H9 (cell line): ENCODE results near the gene HPCAL1. TPM values are rescaled to one million over a fixed set of nuclear protein-coding genes. Genes with fewer than 3 reads are reported as not detected.

Experiments
- DNase-seq: peaks from one replicate; pipeline ENCODE4 v3.0.0-alpha.2; 2017
- H2AFZ ChIP-seq: one replicate; pipeline ENCODE4 v1.6.1; 2013; ENCODE audit warnings: mild to moderate bottlenecking, low read length, control low read depth, moderate library complexity
- H2AK5ac ChIP-seq: 2 replicates; pipeline ENCODE4 v1.6.1; 2013; ENCODE audit warnings: low read length, control low read depth, mixed read lengths; ENCODE audit not compliant: insufficient read length
- H2BK120ac ChIP-seq: one replicate; pipeline ENCODE4 v1.6.1; 2013; ENCODE audit warnings: low read depth, mild to moderate bottlenecking, low read length, control low read depth, inconsistent platforms; ENCODE audit not compliant: poor library complexity, severe bottlenecking
- H2BK12ac ChIP-seq: 2 replicates; pipeline ENCODE4 v1.6.1; 2013; ENCODE audit warnings: low read length, control low read depth, mixed read lengths, low read depth; ENCODE audit not compliant: insufficient read length
- H2BK15ac ChIP-seq: 2 replicates; pipeline ENCODE4 v1.6.1; 2013; ENCODE audit warnings: low read depth, low read length, control low read depth
- H2BK20ac ChIP-seq: one replicate; pipeline ENCODE4 v1.6.1; 2013; ENCODE audit warnings: low read depth, mild to moderate bottlenecking, low read length, control low read depth, inconsistent platforms; ENCODE audit not compliant: poor library complexity, severe bottlenecking
- H2BK5ac ChIP-seq: 2 replicates; pipeline ENCODE4 v1.6.1; 2013; ENCODE audit warnings: low read length, control low read depth, mixed read lengths; ENCODE audit not compliant: insufficient read length
- H3K14ac ChIP-seq: 2 replicates; pipeline ENCODE4 v1.6.1; 2013; ENCODE audit warnings: low read length, control low read depth; ENCODE audit not compliant: insufficient read depth
- H3K18ac ChIP-seq: 2 replicates; pipeline ENCODE4 v1.6.1; 2013; ENCODE audit warnings: low read depth, mild to moderate bottlenecking, mixed read lengths, low read length, control low read depth; ENCODE audit not compliant: insufficient read length
- H3K23ac ChIP-seq: 2 replicates; pipeline ENCODE4 v1.6.1; 2013; ENCODE audit warnings: low read length, control low read depth, mixed read lengths, low read depth; ENCODE audit not compliant: insufficient read length
- H3K23me2 ChIP-seq: 2 replicates; pipeline ENCODE4 v1.6.1; 2013; ENCODE audit warnings: low read depth, mild to moderate bottlenecking, mixed read lengths, low read length, control low read depth; ENCODE audit not compliant: insufficient read length, poor library complexity, severe bottlenecking
- H3K27ac ChIP-seq: 2 replicates; pipeline ENCODE4 v1.5.1; 2013; ENCODE audit warnings: low read length, control low read depth, mixed read lengths, low read depth; ENCODE audit not compliant: insufficient read length
- H3K27me3 ChIP-seq: 2 replicates; pipeline ENCODE4 v1.6.1; 2013; ENCODE audit warnings: low read length, control low read depth, inconsistent platforms; ENCODE audit not compliant: insufficient read depth
- H3K4ac ChIP-seq: 2 replicates; pipeline ENCODE4 v1.6.1; 2013; ENCODE audit warnings: low read depth, mild to moderate bottlenecking, control low read depth, inconsistent platforms, low read length, moderate library complexity
- H3K4me1 ChIP-seq: 2 replicates; pipeline ENCODE4 v1.6.1; 2013; ENCODE audit warnings: low read length, control low read depth, inconsistent platforms; ENCODE audit not compliant: insufficient read depth
- H3K4me2 ChIP-seq: 2 replicates; pipeline ENCODE4 v1.6.1; 2013; ENCODE audit warnings: low read length, control low read depth, mixed read lengths; ENCODE audit not compliant: insufficient read length, insufficient read depth
- H3K56ac ChIP-seq: 2 replicates; pipeline ENCODE4 v1.6.1; 2013; ENCODE audit warnings: low read depth, mild to moderate bottlenecking, mixed read lengths, low read length, control low read depth; ENCODE audit not compliant: insufficient read length
- H3K79me1 ChIP-seq: 2 replicates; pipeline ENCODE4 v1.6.1; 2013; ENCODE audit warnings: low read depth, mild to moderate bottlenecking, moderate library complexity, low read length, control low read depth, inconsistent platforms; ENCODE audit not compliant: insufficient read depth, poor library complexity, severe bottlenecking
- H3K79me2 ChIP-seq: 2 replicates; pipeline ENCODE4 v1.6.1; 2013; ENCODE audit warnings: low read length, control low read depth, inconsistent platforms; ENCODE audit not compliant: insufficient read depth
- H3K9ac ChIP-seq: 2 replicates; pipeline ENCODE4 v1.6.1; 2013; ENCODE audit warnings: low read length, control low read depth, mixed read lengths; ENCODE audit not compliant: insufficient read length; ENCODE audit errors: extremely low read depth
- H3K9me3 ChIP-seq: one replicate; pipeline ENCODE4 v1.6.1; 2013; ENCODE audit warnings: low read depth, low read length, inconsistent platforms; ENCODE audit not compliant: control insufficient read depth
- H3T11ph ChIP-seq: one replicate; pipeline ENCODE4 v1.6.1; 2013; ENCODE audit warnings: mild to moderate bottlenecking, low read length, control low read depth, inconsistent platforms
- H4K20me1 ChIP-seq: one replicate; pipeline ENCODE4 v1.6.1; 2013; ENCODE audit not compliant: control insufficient read depth, insufficient read length, insufficient read depth
- H4K5ac ChIP-seq: 2 replicates; pipeline ENCODE4 v1.6.1; 2013; ENCODE audit warnings: low read depth, mild to moderate bottlenecking, mixed read lengths, low read length, control low read depth; ENCODE audit not compliant: insufficient read length
- H4K8ac ChIP-seq: replicated peaks from 2 replicates; pipeline ENCODE4 v1.6.1; 2013; ENCODE audit warnings: low read length, control low read depth, mixed read lengths, low read depth; ENCODE audit not compliant: insufficient read length
- H4K91ac ChIP-seq: 2 replicates; pipeline ENCODE4 v1.6.1; 2013; ENCODE audit warnings: low read depth, mild to moderate bottlenecking, moderate library complexity, mixed read lengths, low read length, control low read depth; ENCODE audit not compliant: insufficient read length
- H3K27ac Mint-ChIP-seq, 3 experiments: 2 replicates in 2 of 3; 3 replicates in 1 of 3; pipeline ENCODE4 v1.8.0; 2020 to 2021; ENCODE audit warnings: mixed read lengths in 3 of 3, mild to moderate bottlenecking in 1 of 3, moderate library complexity in 1 of 3
- H3K27me3 Mint-ChIP-seq: 2 replicates; pipeline ENCODE4 v1.8.0; 2021; ENCODE audit warnings: low read depth, mild to moderate bottlenecking, moderate library complexity, mixed read lengths
- H3K36me3 Mint-ChIP-seq, 3 experiments: 2 replicates in 2 of 3; 3 replicates in 1 of 3; pipeline ENCODE4 v1.8.0; 2020 to 2021; ENCODE audit warnings: low read depth in 3 of 3, mixed read lengths in 3 of 3; ENCODE audit not compliant: insufficient read depth in 1 of 3
- H3K4me1 Mint-ChIP-seq, 2 experiments: 2 replicates each; pipeline ENCODE4 v1.8.0; 2020; ENCODE audit warnings: mixed read lengths in 2 of 2
- H3K4me3 Mint-ChIP-seq, 2 experiments: 2 replicates in 1 of 2; 3 replicates in 1 of 2; pipeline ENCODE4 v1.8.0; 2020 to 2021; ENCODE audit warnings: mild to moderate bottlenecking in 2 of 2, mixed read lengths in 2 of 2, moderate library complexity in 1 of 2
- H3K9me3 Mint-ChIP-seq, 2 experiments: 2 replicates in 1 of 2; 3 replicates in 1 of 2; pipeline ENCODE4 v1.8.0; 2020; ENCODE audit warnings: mild to moderate bottlenecking in 2 of 2, mixed read lengths in 2 of 2, moderate library complexity in 1 of 2
- CTCF ChIP-seq: fragments of 200-600 bp; sonication (generic); conservative IDR thresholded peaks from 3 replicates; pipeline ENCODE4 v1.8.0; 2021; ENCODE audit warnings: antibody characterized with exemption, mild to moderate bottlenecking
- WGBS: extraction: QIAGEN DNeasy Blood & Tissue Kit; methylation state at CpG from one replicate; pipeline ENCODE4 v1.1.7; 2013; ENCODE audit warnings: missing lambda C conversion rate, low lambda C conversion rate, mixed read lengths; ENCODE audit not compliant: insufficient read length; ENCODE audit errors: extremely low coverage; 5-methylcytosine and 5-hydroxymethylcytosine counted together
- total RNA-seq: library from RNA; stranded (reverse); gene quantifications from 2 replicates; pipeline ENCODE4 v1.2.1, GENCODE V29; 2021

HPCAL1 gene
- total RNA-seq, 1 experiment from 2014 or later, result 4.7 TPM

- H3K4me1 ChIP-seq, result peaks cover 12% of the 10 kb centered on the region; the same call in 1 of the 2 replicates
- no peak overlapping the region for H2AK5ac ChIP-seq
- H2BK5ac ChIP-seq, result no peak overlapping the region
- no peak overlapping the region for H2BK15ac ChIP-seq
- Mint-ChIP-seq H3K4me3 (no peak overlapping the region), H3K4me1 (peaks cover 66 to 79% of the 10 kb centered on the region in 2 experiments), H3K36me3 (no peaks in the 10 kb centered on the region), H3K9me3 (no peaks in the 10 kb centered on the region; a peak in 1 of 5 replicates), H3K27ac (peak overlapping the region in 1 of 3 experiments; percentile 15; a peak in 1 of 7 replicates), H3K27me3 (no peaks in the 10 kb centered on the region)
- H3K23ac ChIP-seq, result no peak overlapping the region
- H3K9ac ChIP-seq, result no peak overlapping the region
- H2BK12ac ChIP-seq, result no peak overlapping the region
- H4K20me1 ChIP-seq, result no peaks in the 10 kb centered on the region
- no peak overlapping the region for H4K5ac ChIP-seq
- no peak for DNase-seq
- H3K18ac ChIP-seq, result no peak overlapping the region
- no peak overlapping the region for H3K4me2 ChIP-seq
- no peak overlapping the region for H4K8ac ChIP-seq
- no peaks in the 10 kb centered on the region for H3K9me3 ChIP-seq
- H2BK120ac ChIP-seq, result no peak overlapping the region
- no peak overlapping the region for H3K14ac ChIP-seq
- no peak overlapping the region for H3T11ph ChIP-seq
- H2AFZ ChIP-seq, result no peak overlapping the region
- no peak overlapping the region for H3K27ac ChIP-seq
- H3K4ac ChIP-seq, result no peak overlapping the region
- H3K27me3 ChIP-seq, result no peaks in the 10 kb centered on the region
- H3K23me2 ChIP-seq, result no peaks in the 10 kb centered on the region
- no CpG with 5 or more reads among the region's 6 CpGs for WGBS
- no peaks in the 10 kb centered on the region for H3K79me2 ChIP-seq
- no peak for TF ChIP-seq CTCF
- no peaks in the 10 kb centered on the region for H3K79me1 ChIP-seq
- H2BK20ac ChIP-seq, result no peak overlapping the region
- no peak overlapping the region for H3K56ac ChIP-seq
- no peak overlapping the region for H4K91ac ChIP-seq
Measured at GRCh38 chr2:10329580-10329879, 26.8 kb downstream of the HPCAL1 start.
